SIG-M5 treated with dmso at 0.1 percent for 504 hours (cell line): ENCODE measurements around the gene ELFN1.

Experiments used
- DNase-seq: peaks from one replicate; lab custom pipeline; 2025; ENCODE audit not compliant: unreplicated experiment; lab: John Stamatoyannopoulos, UW

Gene ELFN1

GRCh38 chr7:1669954-1670893, at the start of gene ELFN1:
Gene ELFN1, plus strand, starts transcription at chr7:1670277. Its CDS starts 74,320 bp downstream, at chr7:1744597.
- no peak for DNase-seq

GRCh38 chr7:1620835-1621234, 49.2 kb upstream of the ELFN1 start:
- no peak for DNase-seq

- no peak for DNase-seq
These were observed 48.4 kb upstream of the ELFN1 start for GRCh38 chr7:1621718-1622117.

GRCh38 chr7:1622441-1622840, 47.6 kb upstream of the ELFN1 start:
- DNase-seq = no peak

- DNase-seq = no peak
These were observed 46.3 kb upstream of the ELFN1 start for GRCh38 chr7:1623810-1624209.

GRCh38 chr7:1624999-1625927, 44.8 kb upstream of the ELFN1 start:
- DNase-seq = no peak

- DNase-seq = no peak
These were observed 43.3 kb upstream of the ELFN1 start for GRCh38 chr7:1626769-1627168.

GRCh38 chr7:1630700-1631336, 39.3 kb upstream of the ELFN1 start:
- no peak for DNase-seq

GRCh38 chr7:1631678-1632077, 38.4 kb upstream of the ELFN1 start:
- no peak for DNase-seq

GRCh38 chr7:1632506-1632905, 37.6 kb upstream of the ELFN1 start:
- no peak for DNase-seq

GRCh38 chr7:1632916-1633785, 36.9 kb upstream of the ELFN1 start:
- no peak for DNase-seq

- no peak for DNase-seq
These were observed 34.7 kb upstream of the ELFN1 start for GRCh38 chr7:1635401-1635800.

- no peak for DNase-seq
These were observed 32.9 kb upstream of the ELFN1 start for GRCh38 chr7:1637155-1637554.

GRCh38 chr7:1638215-1638661, 31.8 kb upstream of the ELFN1 start:
- no peak for DNase-seq

GRCh38 chr7:1639071-1639470, 31.0 kb upstream of the ELFN1 start:
- DNase-seq = no peak

GRCh38 chr7:1639532-1640175, 30.4 kb upstream of the ELFN1 start:
- DNase-seq = no peak

- DNase-seq = no peak
These were observed 29.5 kb upstream of the ELFN1 start for GRCh38 chr7:1640376-1641172.

GRCh38 chr7:1641173-1641572, 28.9 kb upstream of the ELFN1 start:
- DNase-seq = no peak
